Measurements from ENCODE around the gene KANK4.

Gene KANK4

DNA sequence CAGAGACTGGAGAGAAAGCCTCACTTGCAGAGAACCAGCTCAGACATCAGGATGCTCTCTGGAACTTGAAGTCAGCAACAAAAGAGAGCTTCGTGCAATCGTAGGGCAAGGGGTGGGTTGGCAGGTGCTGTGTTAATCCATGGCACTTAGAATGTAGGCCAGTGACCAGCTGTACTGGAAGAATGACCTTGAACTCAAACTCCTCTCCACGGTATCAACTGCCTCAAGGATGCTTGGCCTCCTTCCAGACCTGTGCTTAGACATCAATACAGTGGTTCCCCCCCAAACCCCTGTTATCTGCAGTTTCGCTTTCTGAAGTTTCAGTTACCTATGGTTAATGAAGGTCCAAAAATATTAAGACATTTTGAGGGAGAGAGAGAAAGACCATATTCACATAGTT, 6.5 kb downstream of the KANK4 start:
- H3K79me2 ChIP-seq (ENCODE audit: insufficient read depth, low read length) = no peaks in the 10 kb centered on the region
- peaks cover 3% of the 10 kb centered on the region for H3K27me3 ChIP-seq (ENCODE audit: insufficient read depth, low read length, poor library complexity)
- H3K9ac ChIP-seq (ENCODE audit: low read depth, low read length) = no peak overlapping the region
- H3K4me3 ChIP-seq (ENCODE audit: low read depth in 1 of 2, low read length in 2 of 2) = no peak overlapping the region
- H2AFZ ChIP-seq (ENCODE audit: low read depth, low read length) = no peak overlapping the region
- ATAC-seq (ENCODE audit: insufficient read depth, low read depth) (no peak), DNase-seq (no peak)
- no peaks in the 10 kb centered on the region for H3K9me3 ChIP-seq (ENCODE audit: insufficient read depth, low read length, severe bottlenecking)
- no peaks in the 10 kb centered on the region for H3K36me3 ChIP-seq (ENCODE audit: insufficient read depth, low read length)
- no peaks in the 10 kb centered on the region for H4K20me1 ChIP-seq (ENCODE audit: insufficient read depth, low read length)
- TF ChIP-seq EZH2 (IDR thresholded peaks at IDR 0.05; ENCODE audit: borderline replicate concordance, low read depth, low read length, severe bottlenecking) = no peak
- TF ChIP-seq, protein P1, sequence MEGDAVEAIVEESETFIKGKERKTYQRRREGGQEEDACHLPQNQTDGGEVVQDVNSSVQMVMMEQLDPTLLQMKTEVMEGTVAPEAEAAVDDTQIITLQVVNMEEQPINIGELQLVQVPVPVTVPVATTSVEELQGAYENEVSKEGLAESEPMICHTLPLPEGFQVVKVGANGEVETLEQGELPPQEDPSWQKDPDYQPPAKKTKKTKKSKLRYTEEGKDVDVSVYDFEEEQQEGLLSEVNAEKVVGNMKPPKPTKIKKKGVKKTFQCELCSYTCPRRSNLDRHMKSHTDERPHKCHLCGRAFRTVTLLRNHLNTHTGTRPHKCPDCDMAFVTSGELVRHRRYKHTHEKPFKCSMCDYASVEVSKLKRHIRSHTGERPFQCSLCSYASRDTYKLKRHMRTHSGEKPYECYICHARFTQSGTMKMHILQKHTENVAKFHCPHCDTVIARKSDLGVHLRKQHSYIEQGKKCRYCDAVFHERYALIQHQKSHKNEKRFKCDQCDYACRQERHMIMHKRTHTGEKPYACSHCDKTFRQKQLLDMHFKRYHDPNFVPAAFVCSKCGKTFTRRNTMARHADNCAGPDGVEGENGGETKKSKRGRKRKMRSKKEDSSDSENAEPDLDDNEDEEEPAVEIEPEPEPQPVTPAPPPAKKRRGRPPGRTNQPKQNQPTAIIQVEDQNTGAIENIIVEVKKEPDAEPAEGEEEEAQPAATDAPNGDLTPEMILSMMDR (IDR thresholded peaks at IDR 0.05; ENCODE audit: borderline replicate concordance, extremely low read depth, low read length, poor library complexity, severe bottlenecking) = no peak
- no peak overlapping the region for H3K27ac ChIP-seq (ENCODE audit: low read length)
- H3K4me1 ChIP-seq (ENCODE audit: insufficient read depth, low read length) = no peaks in the 10 kb centered on the region
- H3K4me2 ChIP-seq (ENCODE audit: insufficient read depth, low read length) = no peak overlapping the region

DNA sequence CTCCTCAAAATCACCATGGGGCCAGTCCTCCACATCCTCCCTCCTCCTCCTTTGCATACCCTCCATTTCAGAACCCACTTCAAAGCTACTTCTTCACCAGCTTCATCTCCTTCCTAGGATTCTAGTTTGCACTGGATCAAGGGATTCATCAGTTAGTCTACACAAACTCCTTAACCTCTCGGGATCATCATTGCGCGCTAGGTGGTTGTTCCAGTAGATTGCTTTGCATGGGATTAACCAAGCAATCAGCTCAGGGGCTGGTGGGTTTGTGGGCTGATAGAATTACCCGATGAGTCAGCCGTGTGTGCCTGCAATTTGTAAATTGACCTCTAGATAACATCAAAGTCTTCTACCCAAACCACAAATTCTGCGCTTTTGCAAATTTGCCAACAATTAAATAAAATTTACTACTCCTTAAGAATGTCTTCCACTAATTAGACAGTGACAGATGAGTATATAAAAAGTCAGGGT, 7.7 kb downstream of the KANK4 start:
- no peaks in the 10 kb centered on the region for H3K79me2 ChIP-seq (ENCODE audit: insufficient read depth, low read length)
- TF ChIP-seq, protein P1 (IDR thresholded peaks at IDR 0.05; ENCODE audit: borderline replicate concordance, extremely low read depth, low read length, poor library complexity, severe bottlenecking) = no peak
- TF ChIP-seq EZH2 (IDR thresholded peaks at IDR 0.05; ENCODE audit: borderline replicate concordance, low read depth, low read length, severe bottlenecking) = no peak
- no peaks in the 10 kb centered on the region for H3K9me3 ChIP-seq (ENCODE audit: insufficient read depth, low read length, severe bottlenecking)
- H3K4me2 ChIP-seq (ENCODE audit: insufficient read depth, low read length) = no peak overlapping the region
- no peak overlapping the region for H3K9ac ChIP-seq (ENCODE audit: low read depth, low read length)
- peaks cover 3% of the 10 kb centered on the region for H3K27me3 ChIP-seq (ENCODE audit: insufficient read depth, low read length, poor library complexity)
- H3K4me1 ChIP-seq (ENCODE audit: insufficient read depth, low read length) = no peaks in the 10 kb centered on the region
- no peaks in the 10 kb centered on the region for H4K20me1 ChIP-seq (ENCODE audit: insufficient read depth, low read length)
- no peaks in the 10 kb centered on the region for H3K36me3 ChIP-seq (ENCODE audit: insufficient read depth, low read length)
- H2AFZ ChIP-seq (ENCODE audit: low read depth, low read length) = no peak overlapping the region
- no peak overlapping the region for H3K4me3 ChIP-seq (ENCODE audit: low read depth in 1 of 2, low read length in 2 of 2)
- DNase-seq = no peak
- no peak for ATAC-seq (ENCODE audit: insufficient read depth, low read depth)
- H3K27ac ChIP-seq (ENCODE audit: low read length) = no peak overlapping the region

DNA sequence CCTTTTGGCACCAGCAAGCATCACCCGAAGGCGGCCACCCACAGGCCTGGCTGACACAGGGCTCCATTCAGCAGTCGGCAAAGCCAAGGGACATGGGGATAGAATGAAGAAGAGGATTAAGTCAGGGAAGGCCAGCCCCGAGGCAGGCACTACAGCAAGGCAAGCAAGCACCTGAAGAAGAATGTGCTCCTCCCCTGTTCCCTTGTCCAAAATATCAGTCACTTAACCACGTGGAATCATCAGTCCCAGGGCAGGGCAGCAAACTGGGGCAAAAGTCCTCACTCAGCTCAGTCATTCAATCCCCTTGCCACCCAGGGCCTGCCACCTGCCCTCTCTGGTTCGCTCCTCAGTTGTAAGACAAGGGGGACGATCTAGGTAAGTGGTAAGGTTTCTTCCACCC, 9.3 kb downstream of the KANK4 start:
- H3K9me3 ChIP-seq (ENCODE audit: insufficient read depth, low read length, severe bottlenecking) = no peaks in the 10 kb centered on the region
- no peak for ATAC-seq (ENCODE audit: insufficient read depth, low read depth)
- no peaks in the 10 kb centered on the region for H4K20me1 ChIP-seq (ENCODE audit: insufficient read depth, low read length)
- H3K4me3 ChIP-seq (ENCODE audit: low read depth in 1 of 2, low read length in 2 of 2) = no peak overlapping the region
- no peaks in the 10 kb centered on the region for H3K4me1 ChIP-seq (ENCODE audit: insufficient read depth, low read length)
- no peak for DNase-seq
- no peak overlapping the region for H3K9ac ChIP-seq (ENCODE audit: low read depth, low read length)
- no peaks in the 10 kb centered on the region for H3K36me3 ChIP-seq (ENCODE audit: insufficient read depth, low read length)
- no peak overlapping the region for H3K27ac ChIP-seq (ENCODE audit: low read length)
- no peak overlapping the region for H3K4me2 ChIP-seq (ENCODE audit: insufficient read depth, low read length)
- H2AFZ ChIP-seq (ENCODE audit: low read depth, low read length) = no peak overlapping the region
- H3K27me3 ChIP-seq (ENCODE audit: insufficient read depth, low read length, poor library complexity) = peaks cover 3% of the 10 kb centered on the region
- TF ChIP-seq EZH2 (IDR thresholded peaks at IDR 0.05; ENCODE audit: borderline replicate concordance, low read depth, low read length, severe bottlenecking) = no peak
- TF ChIP-seq, protein P1 (IDR thresholded peaks at IDR 0.05; ENCODE audit: borderline replicate concordance, extremely low read depth, low read length, poor library complexity, severe bottlenecking) = no peak
- no peaks in the 10 kb centered on the region for H3K79me2 ChIP-seq (ENCODE audit: insufficient read depth, low read length)

DNA sequence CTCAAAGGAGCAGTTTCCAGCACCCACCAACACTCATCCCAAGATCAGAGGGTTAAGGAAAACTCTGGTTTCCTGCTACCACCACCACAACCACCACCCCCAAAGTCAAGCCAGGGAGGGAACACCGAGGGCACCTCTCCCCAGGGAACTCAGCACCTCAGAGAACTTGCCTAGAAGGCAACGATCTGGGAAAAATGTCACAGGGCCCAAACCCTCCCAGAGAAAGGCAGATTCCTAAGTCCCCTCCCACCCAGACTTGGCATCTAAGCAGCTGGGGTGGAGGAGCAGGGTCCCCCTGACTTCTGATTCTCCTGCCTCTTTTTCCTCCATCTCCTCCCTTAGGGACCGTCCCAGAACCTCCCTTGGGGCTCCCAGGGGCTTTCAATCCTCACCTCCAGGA, 10.6 kb downstream of the KANK4 start:
- Histone ChIP-seq H3K27me3 (ENCODE audit: insufficient read depth, low read length, poor library complexity) (peaks cover 3% of the 10 kb centered on the region), H3K4me2 (ENCODE audit: insufficient read depth, low read length) (no peak overlapping the region), H4K20me1 (ENCODE audit: insufficient read depth, low read length) (no peaks in the 10 kb centered on the region), H3K4me1 (ENCODE audit: insufficient read depth, low read length) (no peaks in the 10 kb centered on the region), H3K4me3 (ENCODE audit: low read depth in 1 of 2, low read length in 2 of 2) (no peak overlapping the region), H3K9me3 (ENCODE audit: insufficient read depth, low read length, severe bottlenecking) (no peaks in the 10 kb centered on the region), H3K9ac (ENCODE audit: low read depth, low read length) (no peak overlapping the region), H3K27ac (ENCODE audit: low read length) (no peak overlapping the region), H2AFZ (ENCODE audit: low read depth, low read length) (no peak overlapping the region), H3K36me3 (ENCODE audit: insufficient read depth, low read length) (no peaks in the 10 kb centered on the region), H3K79me2 (ENCODE audit: insufficient read depth, low read length) (no peaks in the 10 kb centered on the region)
- DNase-seq = no peak
- no peak for ATAC-seq (ENCODE audit: insufficient read depth, low read depth)
- no peak for TF ChIP-seq EZH2 (IDR thresholded peaks at IDR 0.05; ENCODE audit: borderline replicate concordance, low read depth, low read length, severe bottlenecking)
- TF ChIP-seq, protein P1 (IDR thresholded peaks at IDR 0.05; ENCODE audit: borderline replicate concordance, extremely low read depth, low read length, poor library complexity, severe bottlenecking) = no peak
